Spinal cord (tissue), 10 donors: Measurements from ENCODE around the gene SIGLEC1. TPM values are rescaled to one million over a fixed set of nuclear protein-coding genes. Genes with fewer than 3 reads are reported as not detected.

Source experiments
- DNase-seq, 6 donors: peaks; one replicate each; pipeline versions ENCODE4 v3.0.0 to v3.0.0-alpha.2; 2013 to 2015; ENCODE audit warnings: low spot score in 6 of 6, low read depth in 4 of 6
- H3K27ac ChIP-seq: one replicate; pipeline ENCODE4 v1.5.1; 2013; ENCODE audit warnings: low read depth, low read length, control low read depth
- H3K27me3 ChIP-seq: one replicate; pipeline ENCODE4 v1.6.1; 2013; ENCODE audit warnings: low read length; ENCODE audit not compliant: control insufficient read depth, insufficient read depth
- H3K36me3 ChIP-seq: one replicate; pipeline ENCODE4 v1.6.1; 2013; ENCODE audit warnings: low read length; ENCODE audit not compliant: control insufficient read depth, insufficient read depth
- H3K4me1 ChIP-seq: one replicate; pipeline ENCODE4 v1.6.1; 2013; ENCODE audit warnings: low read length; ENCODE audit not compliant: control insufficient read depth, insufficient read depth
- H3K4me3 ChIP-seq: one replicate; pipeline ENCODE4 v1.5.1; 2013; ENCODE audit warnings: low read depth, low read length, control low read depth
- H3K9me3 ChIP-seq: one replicate; pipeline ENCODE4 v1.6.1; 2013; ENCODE audit warnings: low read length; ENCODE audit not compliant: control insufficient read depth, insufficient read depth
- WGBS: methylation state at CpG from one replicate; pipeline ENCODE4 v1.1.5; 2013; ENCODE audit warnings: missing lambda C conversion rate; ENCODE audit not compliant: insufficient coverage; 5-methylcytosine and 5-hydroxymethylcytosine counted together
- polyA plus RNA-seq, 2 donors: library from polyadenylated mRNA; unstranded; fragments of 120-200 nt; gene quantifications; one replicate each; pipeline ENCODE4 v1.2.1, GENCODE V29; 2013; ENCODE audit not compliant: insufficient read length in 2 of 2
- total RNA-seq, 2 donors: library from RNA; depleted of rRNA in 1 of 2; stranded (reverse); fragments of 120-200 nt in 1 of 2; fragments of >200 nt in 1 of 2; gene quantifications; one replicate each; pipeline versions ENCODE4 v1.2.3 to v1.2.4, GENCODE V29; 2013 to 2014
- donor health status: healthy.

SIGLEC1 gene
- total and polyA plus RNA-seq, 4 donors = 0.71 to 1.9 (median 1.5) TPM

DNA sequence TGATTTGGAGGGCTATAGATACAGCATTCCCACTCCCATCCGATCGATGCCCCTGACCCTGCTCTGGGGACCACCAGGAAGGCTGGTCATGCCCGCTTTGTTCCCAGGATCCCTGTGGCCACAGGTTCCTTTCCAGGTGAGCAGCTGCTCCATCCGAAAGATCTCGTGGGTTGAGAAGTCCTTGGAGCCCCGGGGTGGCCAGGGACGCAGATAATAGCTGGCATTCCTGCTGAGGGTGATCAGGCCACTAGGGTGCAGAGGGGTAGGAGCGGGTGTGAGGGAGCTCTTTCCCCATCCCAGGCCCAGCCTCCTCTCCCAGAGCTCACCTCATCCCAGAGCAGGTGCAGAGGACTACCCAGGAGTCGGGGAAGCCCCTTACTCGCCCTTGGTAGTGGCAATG lies 38.0 kb downstream of the SIGLEC1 start:
- Histone ChIP-seq H3K27ac (no peak overlapping the region), H3K27me3 (peaks cover 52% of the 10 kb centered on the region), H3K4me1 (peaks cover 40% of the 10 kb centered on the region), H3K9me3 (no peaks in the 10 kb centered on the region), H3K36me3 (peaks cover 4% of the 10 kb centered on the region), H3K4me3 (no peak overlapping the region)
- 79% methylated on average over 8 of the region's 10 CpGs for WGBS
- DNase-seq = no peak

DNA sequence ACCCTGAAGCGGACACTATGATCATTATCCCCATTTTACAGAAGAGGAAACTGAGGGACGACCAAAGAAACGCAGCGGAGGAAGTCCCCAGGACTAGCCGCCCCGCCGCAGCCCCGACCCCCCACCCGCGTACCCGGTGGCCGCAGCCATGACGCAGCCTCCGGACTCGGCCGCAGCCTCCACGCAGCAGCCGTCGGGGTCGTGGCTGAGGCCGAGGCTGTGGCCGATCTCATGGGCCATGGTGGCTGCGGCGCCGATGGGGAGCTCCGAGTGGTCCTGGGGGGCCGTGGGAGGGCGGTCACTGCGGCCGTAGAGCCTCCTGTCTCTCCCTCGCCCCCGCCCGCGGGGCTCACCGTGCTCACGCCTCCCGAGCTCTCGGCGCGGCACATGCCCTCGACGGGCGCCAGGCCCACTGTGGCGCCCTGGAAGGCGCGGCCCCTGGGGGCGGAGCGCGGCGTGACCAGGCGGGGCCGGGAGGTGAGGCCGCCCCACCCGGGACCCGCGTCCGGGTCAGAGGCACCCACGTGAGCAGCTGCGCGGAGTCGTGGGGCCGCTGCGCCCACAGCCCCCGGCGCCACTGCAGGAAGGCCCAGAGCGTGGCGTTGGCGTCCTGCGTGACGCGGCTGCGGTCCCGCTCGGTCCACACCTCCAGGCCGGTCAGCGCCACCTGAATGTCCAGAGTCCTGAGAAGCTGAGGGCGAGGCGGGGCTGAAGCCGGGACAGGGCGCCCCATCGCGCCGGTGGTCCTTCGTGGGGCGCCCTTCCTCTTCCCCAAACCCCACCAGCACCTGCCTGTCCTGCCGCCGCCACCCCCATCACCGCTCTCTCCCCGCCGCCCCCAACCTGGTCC lies 39.0 kb downstream of the SIGLEC1 start:
- H3K9me3 ChIP-seq = no peaks in the 10 kb centered on the region
- H3K27ac ChIP-seq = no peak overlapping the region
- 44% methylated on average over 88 of the region's 90 CpGs for WGBS
- peaks cover 4% of the 10 kb centered on the region for H3K36me3 ChIP-seq
- H3K4me1 ChIP-seq = peaks cover 31% of the 10 kb centered on the region
- peaks cover 52% of the 10 kb centered on the region for H3K27me3 ChIP-seq
- H3K4me3 ChIP-seq = no peak overlapping the region
- DNase-seq = no peak

DNA sequence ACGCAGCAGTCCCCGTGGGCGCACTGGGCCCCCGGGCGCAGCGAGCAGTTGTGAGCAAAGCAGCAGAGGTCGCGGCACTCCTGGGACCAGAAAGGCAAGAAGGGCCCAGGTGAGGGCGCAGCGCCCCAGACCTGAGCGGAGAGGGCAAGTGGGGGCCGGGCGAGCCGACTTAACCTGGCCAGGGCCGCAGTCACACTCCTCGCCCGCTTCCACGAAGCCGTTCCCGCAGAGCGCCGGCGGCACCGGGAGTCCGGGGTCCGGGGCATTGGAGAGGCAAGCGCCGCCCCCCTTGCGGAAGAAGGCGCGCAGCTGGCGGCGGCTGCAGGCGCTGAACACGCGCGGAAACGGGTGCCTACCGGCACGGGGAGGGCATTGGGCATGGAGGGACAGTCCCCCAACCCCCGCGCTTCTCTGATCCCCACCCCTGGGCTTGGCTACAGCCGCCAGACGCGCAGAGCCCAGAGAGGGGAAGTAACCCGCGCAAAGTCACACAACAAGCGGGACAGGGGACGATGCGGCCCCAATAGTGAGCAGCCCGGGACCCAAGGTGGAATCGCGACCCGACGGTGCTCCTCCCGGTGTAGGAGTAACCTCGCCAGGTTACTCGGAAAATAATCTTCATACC lies 39.7 kb downstream of the SIGLEC1 start:
- no peaks in the 10 kb centered on the region for H3K9me3 ChIP-seq
- DNase-seq = no peak
- H3K4me3 ChIP-seq = no peak overlapping the region
- peaks cover 52% of the 10 kb centered on the region for H3K27me3 ChIP-seq
- H3K27ac ChIP-seq = no peak overlapping the region
- 9% methylated on average over 56 of the region's 58 CpGs for WGBS
- H3K36me3 ChIP-seq = peaks cover 4% of the 10 kb centered on the region
- peaks cover 24% of the 10 kb centered on the region for H3K4me1 ChIP-seq

DNA sequence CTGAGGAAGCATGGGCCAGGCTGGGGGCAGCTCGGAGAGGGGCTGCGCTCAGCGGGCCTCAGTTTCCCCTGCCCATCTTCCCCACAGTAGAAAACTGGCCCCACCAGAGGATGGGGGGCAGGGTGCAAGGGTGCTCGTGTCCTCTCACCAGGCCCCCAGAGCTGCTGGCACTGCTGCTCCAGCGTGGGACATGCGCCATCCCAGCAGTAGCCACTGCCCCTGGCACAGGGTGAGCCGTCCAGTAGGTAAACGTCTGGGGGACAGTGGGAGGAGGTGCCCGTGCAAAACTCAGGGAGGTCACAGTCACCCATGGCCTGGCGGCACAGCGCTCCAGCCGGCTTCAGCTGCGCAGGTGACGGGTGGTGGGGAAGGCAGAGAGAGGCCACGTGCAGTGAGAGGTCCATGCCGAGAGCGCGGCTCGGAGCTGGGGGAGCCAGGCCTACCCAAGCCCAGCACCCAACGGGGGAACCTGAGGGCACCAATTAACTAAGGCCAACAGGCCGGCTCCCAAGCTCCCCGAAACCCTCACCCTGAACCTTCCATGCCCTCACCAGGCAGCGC lies 40.3 kb downstream of the SIGLEC1 start:
- Histone ChIP-seq H3K36me3 (peaks cover 4% of the 10 kb centered on the region), H3K9me3 (no peaks in the 10 kb centered on the region), H3K27ac (no peak overlapping the region), H3K27me3 (peaks cover 52% of the 10 kb centered on the region), H3K4me3 (no peak overlapping the region), H3K4me1 (peaks cover 18% of the 10 kb centered on the region)
- no peak for DNase-seq
- WGBS = 33% methylated on average over 19 of the region's 23 CpGs

DNA sequence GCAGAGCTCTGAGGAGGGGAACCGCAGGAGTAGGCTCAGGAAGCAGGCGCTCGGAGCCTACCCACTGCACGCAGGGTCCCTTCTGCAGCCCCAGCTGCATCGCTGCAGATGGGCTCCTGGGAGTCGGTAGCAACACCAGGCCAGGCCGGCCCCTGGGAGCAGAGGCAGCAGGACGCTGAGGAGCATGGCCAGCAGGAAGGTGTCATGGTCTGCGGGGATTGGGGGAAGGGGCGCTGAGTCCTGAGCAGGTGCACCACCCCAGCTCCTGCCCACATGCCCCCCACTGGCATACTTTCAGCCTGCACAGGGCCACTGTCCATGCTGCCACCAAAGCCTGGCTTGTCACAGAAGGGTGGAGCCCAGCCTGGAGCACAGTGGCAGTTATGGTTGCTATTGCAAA lies 41.5 kb downstream of the SIGLEC1 start:
- Histone ChIP-seq H3K4me3 (no peak overlapping the region), H3K4me1 (peaks cover 9% of the 10 kb centered on the region), H3K27ac (no peak overlapping the region), H3K27me3 (peaks cover 50% of the 10 kb centered on the region), H3K9me3 (no peaks in the 10 kb centered on the region), H3K36me3 (peaks cover 4% of the 10 kb centered on the region)
- WGBS = 76% methylated on average over 10 of the region's 10 CpGs
- DNase-seq = no peak

DNA sequence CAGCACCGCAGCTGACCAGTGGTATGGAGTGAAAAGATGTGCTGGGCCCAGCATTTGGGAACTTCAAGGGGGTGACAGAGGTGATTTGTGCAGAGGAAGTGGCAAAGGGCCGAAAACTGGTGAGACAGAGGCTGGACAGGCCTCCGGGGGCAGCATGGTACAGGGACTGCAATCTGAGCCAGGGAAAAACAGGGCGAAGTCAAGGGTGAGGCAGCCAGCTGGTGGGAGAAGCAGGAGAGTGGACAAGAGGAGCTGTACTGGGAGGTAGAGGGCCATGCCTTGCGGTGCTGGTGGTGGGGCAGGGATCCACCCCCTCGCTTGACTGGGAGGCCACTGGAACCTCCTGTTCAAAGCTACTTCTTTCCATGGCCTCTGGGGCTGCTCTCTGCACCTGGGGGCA lies 41.9 kb downstream of the SIGLEC1 start:
- no peak overlapping the region for H3K27ac ChIP-seq
- peaks cover 4% of the 10 kb centered on the region for H3K36me3 ChIP-seq
- DNase-seq = no peak
- 49% methylated on average over 6 of the region's 6 CpGs for WGBS
- H3K4me1 ChIP-seq = peaks cover 9% of the 10 kb centered on the region
- no peak overlapping the region for H3K4me3 ChIP-seq
- peaks cover 48% of the 10 kb centered on the region for H3K27me3 ChIP-seq
- no peaks in the 10 kb centered on the region for H3K9me3 ChIP-seq

DNA sequence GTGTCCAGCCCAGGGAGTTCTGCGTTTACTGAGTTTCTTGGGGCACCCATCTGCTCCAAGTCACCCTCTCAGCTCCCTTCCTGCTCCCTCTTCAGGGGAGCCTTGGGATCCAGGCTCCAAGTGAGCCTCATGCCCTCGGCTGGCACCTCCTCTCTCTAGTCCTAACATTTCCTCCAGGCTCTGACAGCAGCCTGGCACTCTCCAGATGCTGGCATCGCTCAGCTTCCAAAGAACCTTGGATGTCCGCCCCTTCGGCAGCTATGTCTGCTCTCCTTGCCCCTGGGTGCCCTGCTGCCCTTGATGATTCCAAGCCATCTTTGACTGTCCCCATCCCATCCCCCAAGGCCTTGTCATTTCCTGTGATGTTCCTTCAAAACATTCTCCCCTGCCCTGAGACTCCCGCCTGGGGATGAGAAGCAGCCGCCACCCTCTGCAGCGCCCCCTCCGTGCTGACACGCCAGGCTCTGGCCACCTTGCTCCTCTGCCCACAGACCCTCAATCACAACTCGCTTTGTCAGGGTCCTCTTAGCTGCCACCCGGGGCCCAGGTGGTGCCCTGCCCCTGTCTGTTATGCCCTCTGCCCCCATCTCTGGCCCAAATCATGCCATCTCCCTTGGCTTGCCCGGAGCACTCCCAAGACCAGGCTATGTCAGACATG lies 42.6 kb downstream of the SIGLEC1 start:
- no peak for DNase-seq
- Histone ChIP-seq H3K36me3 (peaks cover 4% of the 10 kb centered on the region), H3K4me1 (peaks cover 9% of the 10 kb centered on the region), H3K27me3 (peaks cover 42% of the 10 kb centered on the region), H3K9me3 (no peaks in the 10 kb centered on the region), H3K4me3 (no peak overlapping the region), H3K27ac (no peak overlapping the region)
- WGBS = 76% methylated on average over 13 of the region's 13 CpGs

DNA sequence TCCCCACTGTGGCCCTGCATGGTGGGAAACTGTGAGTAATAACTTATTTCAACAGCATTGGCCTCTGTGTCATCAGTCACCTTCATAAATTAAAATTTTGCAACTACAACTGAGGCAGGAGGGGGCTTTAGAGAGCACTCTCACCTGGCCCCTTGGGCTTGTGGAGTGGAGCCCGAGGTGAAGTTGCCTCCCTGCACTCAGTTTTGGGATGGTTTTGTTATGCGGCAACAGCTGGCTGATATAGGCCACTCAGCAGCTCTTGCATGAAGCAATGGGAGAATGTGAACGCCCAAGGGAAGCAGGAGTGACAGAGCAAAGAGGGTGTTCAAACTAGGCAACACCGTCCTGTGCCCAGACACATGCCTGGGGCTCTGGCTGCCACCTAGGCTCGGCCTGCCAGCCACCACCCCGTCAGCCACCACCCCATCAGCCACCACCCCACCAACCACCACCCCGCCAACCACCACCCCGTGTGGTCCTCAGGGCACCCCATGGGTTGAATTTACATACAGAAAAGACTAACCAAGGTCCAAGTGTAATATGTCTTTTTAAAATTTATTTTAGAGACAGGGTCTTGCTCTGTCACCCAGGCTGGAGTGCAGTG lies 44.9 kb downstream of the SIGLEC1 start:
- peaks cover 4% of the 10 kb centered on the region for H3K36me3 ChIP-seq
- no peak overlapping the region for H3K27ac ChIP-seq
- no peak for DNase-seq
- H3K4me3 ChIP-seq = no peak overlapping the region
- H3K9me3 ChIP-seq = no peaks in the 10 kb centered on the region
- peaks cover 23% of the 10 kb centered on the region for H3K27me3 ChIP-seq
- peaks cover 4% of the 10 kb centered on the region for H3K4me1 ChIP-seq
- 100% methylated on average over 5 of the region's 8 CpGs for WGBS

DNA sequence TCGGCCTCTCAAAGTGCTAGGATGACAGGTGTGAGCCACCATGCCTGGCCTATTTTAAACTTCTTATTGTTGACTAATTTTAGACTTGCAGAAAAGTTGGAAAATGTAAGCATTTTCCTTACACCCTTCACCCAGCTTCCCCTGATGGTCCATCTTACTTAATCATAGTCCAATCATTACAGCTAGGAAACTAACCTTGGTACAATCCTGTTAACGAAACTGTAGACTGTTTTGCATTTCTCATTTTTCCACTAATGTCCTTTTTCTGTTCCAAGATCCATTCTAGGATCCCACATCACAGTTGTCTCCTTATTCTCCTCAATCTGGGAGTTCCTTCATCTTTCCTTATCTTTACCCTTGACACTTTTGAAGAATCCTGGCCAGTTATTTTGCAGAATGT lies 48.5 kb downstream of the SIGLEC1 start:
- no peak for DNase-seq
- WGBS = 100% methylated on average over 1 of the region's 2 CpGs
- H3K27ac ChIP-seq = no peak overlapping the region
- no peak overlapping the region for H3K4me3 ChIP-seq
- H3K4me1 ChIP-seq = peaks cover 13% of the 10 kb centered on the region
- H3K27me3 ChIP-seq = peaks cover 31% of the 10 kb centered on the region
- H3K9me3 ChIP-seq = no peaks in the 10 kb centered on the region
- no peaks in the 10 kb centered on the region for H3K36me3 ChIP-seq
